SK-N-DZ (cell line): ENCODE measurements around the gene MEIS1. TPM values are rescaled to one million over a fixed set of nuclear protein-coding genes. Genes with fewer than 3 reads are reported as not detected.
A peak's percentile ranks its signal among the peaks of the same experiment; 100 is the strongest.
"Not testable (repeated sequence)": the region's sequence is repeated elsewhere in the genome, so short reads cannot be mapped to it uniquely, and the experiment has no call there.

Experiments
- DNase-seq: peaks from one replicate; pipeline ENCODE4 v3.0.0-alpha.2; 2015; ENCODE audit warnings: low spot score
- polyA plus RNA-seq, 2 experiments: library from polyadenylated mRNA; depleted of rRNA; stranded (reverse); fragments of >200 nt; gene quantifications; 2 replicates each; pipeline ENCODE4 v1.2.3, GENCODE V29; 2014

Gene MEIS1
- 64.0 and 65.2 TPM in 2 replicates for polyA plus RNA-seq (2014; cell fraction: cytosol; rRNA removed)
- polyA plus RNA-seq (2014; cell fraction: nucleus; rRNA removed), result 93.6 and 97.2 TPM in 2 replicates

DNA sequence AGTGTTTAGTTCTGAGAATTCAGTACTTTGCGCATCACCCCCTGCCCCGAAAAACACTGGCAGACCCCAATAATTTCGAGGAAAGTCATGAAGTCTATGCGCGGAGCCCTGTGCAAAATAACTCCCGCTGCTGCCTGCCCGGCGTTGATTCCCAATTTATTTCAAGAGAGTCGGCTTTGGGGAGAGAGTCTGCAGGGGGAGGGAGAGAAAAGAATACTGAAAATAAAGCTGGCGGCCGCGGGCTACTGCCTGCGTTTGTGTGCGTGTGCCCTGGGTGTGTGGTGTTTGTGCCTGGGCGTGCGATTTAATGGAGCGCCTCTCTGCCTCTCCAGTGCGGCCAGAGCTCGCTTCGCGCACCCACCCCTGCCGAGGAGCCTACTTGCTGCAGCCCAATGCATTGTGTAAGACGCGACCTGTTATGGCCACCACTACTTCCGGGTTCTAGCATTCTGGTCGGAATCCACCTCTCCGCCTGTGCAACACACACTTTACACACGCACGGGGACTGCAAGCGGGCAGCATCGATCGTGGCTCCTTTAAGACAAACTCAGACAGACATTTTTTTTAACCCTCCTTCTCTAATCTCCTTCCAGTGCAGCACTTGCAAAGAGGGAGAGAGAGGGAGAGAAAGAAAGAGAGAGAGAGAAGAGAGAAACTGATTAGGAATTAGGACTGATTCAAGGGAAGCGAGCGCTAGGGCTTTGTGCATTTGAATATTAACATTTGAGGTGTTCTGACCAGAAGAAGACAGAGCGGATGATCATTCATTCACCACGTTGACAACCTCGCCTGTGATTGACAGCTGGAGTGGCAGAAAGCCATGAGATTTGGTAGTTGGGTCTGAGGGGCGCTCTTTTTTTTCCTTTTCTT is at the start of gene MEIS1:
Gene MEIS1 (plus strand): TSS at position 447 of the 870 bp plus-strand sequence. CDS start 732 bp downstream, outside the sequence.
- DNase-seq, result peak; percentile 99

DNA sequence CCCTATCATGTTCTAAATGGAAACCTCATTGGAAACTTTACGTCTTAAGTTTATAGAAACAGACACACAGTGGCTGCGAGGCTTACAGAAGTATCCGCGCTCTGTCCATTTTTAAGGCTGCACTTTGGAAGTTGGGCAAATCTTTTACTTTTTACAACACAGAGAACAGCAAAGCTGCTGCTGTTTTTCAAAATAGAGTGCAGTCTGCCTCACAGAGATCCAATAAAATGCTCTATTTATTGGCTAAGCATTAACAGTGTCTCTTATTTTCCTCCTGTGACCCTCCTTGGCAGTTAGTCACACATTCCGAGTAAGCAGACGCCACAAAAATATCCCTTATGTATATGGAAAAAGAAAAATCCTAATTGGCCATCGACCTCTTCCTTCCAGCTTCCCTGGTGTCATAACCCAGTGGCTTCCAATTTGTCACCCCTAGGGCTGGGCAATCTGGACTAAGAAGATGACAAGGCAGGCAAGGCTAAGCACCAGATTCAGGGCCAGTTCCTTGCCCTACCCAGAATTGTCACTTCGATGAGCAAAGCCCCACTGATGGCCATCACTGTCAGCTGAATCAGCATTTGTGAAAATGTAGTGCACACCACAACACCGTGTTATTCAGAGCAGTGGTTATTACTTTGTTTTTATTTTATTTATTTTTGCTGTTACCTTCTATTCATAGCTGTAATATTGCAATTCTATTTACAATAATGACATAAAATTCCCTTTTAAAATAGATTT is 47.7 kb upstream of the MEIS1 start:
- DNase-seq, result no peak

DNA sequence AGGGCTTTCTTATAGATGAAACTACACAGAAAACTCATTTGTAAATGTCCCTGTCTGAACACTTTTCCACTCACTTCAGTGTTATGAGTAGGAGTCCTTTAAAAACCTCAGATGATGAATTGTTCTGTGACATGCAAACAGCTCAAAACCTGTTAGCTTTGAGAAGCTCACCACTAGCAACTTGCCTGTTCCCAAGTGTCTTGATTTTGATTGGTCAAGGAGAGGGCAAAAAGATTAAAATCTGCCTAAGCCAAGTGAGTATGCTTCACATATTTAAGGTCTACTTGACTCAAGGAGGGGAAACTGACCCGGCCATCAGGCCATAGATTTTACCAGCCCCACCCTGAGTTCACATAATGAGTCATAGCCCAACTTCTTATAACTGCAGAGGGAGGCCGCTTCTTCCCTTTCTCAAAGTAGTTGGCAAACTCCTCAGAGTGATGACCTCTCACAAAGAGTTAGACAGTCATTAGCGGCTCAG is 45.2 kb upstream of the MEIS1 start:
- no peak for DNase-seq

DNA sequence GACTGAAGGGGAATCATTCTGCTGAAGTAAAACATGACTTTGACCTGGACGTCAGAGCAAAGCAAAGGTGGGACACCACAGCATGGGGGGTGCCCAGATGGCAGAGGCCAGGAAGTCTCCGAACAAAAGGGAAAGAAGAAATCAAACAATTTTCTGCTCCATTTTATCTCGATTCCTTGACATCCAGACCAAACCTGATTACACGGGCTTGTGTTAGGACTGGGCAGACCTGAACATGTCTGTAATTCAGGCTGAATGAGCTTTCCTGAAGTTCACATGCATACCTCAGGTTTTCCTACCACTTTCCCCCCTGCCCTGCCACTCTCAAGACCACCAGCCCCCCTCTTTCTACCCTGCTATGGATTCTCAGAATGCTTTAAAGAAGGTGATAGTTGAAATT is 44.8 kb upstream of the MEIS1 start:
- no peak for DNase-seq

DNA sequence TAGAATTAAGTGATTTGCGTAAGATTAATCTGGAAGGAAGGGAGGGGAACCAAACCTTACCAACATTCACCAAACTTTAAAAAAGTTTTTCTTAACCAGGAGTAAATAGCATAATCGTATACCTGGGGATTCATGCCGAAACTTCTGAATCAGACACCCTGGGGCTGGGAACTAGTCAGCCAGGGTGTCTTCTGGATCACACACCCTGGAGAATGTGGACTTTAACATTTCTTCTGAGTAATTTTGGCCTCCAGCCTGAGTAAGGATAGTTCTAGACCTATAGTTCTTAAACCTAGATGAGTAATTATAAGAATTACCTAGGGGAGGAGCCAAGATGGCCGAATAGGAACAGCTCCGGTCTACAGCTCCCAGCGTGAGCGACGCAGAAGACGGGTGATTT is 44.1 kb upstream of the MEIS1 start:
- no peak for DNase-seq

DNA sequence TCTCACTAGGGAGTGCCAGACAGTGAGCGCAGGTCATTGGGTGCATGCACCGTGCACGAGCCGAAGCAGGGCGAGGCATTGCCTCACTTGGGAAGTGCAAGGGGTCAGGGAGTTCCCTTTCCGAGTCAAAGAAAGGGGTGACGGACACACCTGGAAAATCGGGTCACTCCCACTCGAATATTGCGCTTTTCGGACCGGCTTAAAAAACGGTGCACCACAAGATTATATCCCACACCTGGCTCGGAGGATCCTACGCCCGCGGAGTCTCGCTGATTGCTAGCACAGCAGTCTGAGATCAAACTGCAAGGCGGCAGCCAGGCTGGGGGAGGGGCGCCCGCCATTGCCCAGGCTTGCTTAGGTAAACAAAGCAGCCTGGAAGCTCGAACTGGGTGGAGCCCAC is 43.7 kb upstream of the MEIS1 start:
- not testable (repeated sequence) for DNase-seq

DNA sequence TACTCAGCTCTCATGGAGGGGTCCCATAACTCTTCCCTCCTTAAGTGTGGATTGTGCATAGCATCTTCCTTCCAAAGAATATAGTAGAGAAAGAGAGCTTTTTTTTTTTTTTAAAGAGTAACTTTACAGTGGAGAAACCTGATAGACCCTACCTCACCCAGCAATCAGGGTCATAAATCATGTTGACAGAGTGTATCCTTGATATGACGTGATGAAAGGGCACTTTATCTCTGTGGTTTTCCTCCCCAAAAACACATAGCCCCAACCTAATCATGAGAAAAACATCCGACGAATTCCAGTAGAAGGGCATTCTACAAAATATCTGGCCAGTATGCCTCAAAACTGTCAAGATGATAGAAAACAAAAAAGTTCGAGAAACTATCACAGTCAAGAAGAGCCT is 29.5 kb upstream of the MEIS1 start:
- no peak for DNase-seq

DNA sequence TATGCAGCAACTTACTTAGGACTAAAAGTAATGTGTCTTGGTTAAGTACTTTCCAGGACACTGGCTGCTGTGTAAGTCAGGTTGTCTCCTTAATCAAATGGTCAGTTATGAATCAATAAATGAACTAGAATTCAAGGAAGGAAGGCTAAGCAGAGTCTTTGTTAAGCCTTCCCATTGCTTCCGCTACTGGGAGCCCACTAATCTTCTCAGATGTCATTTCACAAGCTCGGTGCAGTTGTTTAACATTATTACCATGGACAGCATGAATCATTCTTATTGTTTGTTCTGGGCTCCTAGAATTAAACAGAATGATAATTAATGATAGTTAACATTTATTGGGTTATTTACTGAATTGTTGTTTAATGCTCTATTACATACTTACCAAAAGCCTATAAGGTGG is 26.0 kb upstream of the MEIS1 start:
- no peak for DNase-seq

DNA sequence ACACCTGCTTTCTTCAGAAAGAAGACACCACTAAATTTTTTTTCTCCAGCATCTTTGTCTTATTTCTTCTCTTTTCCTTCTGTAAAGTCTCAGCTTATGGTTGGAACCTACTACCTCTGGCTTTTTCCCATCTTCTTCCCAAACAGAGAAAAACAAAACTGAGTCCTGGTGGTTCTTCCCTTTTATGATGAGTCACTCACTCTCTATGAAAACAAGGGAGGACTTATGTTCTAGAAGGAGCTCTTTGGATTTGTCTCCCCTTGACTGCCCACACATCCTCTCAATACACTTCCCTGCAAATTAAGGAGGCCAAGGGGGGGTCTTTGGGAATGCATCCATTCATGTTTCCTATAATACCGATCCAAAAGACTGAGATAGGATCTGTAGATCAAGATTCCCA is 22.1 kb upstream of the MEIS1 start:
- no peak for DNase-seq

DNA sequence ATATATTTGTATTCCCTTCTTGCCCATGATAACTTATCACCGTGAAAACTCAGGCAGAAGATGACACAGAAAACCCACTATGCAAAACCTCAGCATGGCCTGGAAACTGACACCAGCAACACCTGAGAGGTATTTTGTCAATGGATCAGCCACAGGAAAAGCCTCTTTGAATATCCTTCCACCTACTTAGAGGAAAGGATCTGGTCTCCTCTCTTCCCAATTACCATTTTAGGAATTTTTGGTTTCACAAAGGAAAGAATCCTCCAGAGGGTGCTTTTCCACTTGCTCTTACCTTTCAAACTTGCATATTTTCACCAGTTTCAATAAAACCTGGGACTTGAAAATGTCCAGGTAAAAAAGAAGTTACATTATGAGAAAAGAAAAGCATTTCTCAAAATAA is 20.0 kb upstream of the MEIS1 start:
- DNase-seq, result no peak

DNA sequence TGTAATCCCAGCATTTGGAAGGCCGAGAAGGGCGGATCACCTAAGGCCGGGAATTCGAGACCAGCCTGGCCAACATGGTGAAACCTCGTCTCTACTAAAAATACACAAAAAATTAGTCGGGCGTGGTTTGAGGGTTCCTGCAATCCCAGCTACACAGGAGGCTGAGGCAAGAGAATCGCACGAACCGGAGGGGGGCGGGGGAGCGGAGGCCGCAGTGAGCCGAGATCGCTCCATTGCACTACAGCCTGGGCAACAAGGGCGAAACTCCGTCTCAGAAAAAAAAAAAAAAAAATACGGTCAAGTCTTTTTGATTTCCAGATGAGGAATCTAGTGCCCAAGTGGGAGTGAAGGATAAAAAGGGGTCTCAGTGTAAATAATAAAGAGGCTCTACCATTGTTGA is 16.5 kb upstream of the MEIS1 start:
- no peak for DNase-seq

DNA sequence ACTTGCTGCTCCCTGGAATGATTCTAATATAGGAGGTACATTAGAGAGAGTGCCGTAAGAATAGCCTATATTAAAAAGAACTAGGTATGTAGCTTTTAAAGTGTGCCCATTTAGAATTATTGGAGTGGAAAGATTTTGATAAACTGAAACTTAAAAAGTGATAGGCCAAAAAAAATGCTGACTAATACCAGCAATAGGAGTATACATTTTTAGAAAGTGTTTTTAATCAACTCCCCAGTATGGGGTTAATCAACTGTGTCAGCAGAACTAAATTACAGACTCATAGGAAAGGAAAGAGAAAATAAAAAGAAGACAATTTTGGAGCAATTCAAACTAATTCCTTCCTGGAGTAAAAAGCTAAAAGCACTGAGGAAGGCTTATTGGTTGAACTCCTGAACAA is 13.3 kb upstream of the MEIS1 start:
- DNase-seq, result no peak

DNA sequence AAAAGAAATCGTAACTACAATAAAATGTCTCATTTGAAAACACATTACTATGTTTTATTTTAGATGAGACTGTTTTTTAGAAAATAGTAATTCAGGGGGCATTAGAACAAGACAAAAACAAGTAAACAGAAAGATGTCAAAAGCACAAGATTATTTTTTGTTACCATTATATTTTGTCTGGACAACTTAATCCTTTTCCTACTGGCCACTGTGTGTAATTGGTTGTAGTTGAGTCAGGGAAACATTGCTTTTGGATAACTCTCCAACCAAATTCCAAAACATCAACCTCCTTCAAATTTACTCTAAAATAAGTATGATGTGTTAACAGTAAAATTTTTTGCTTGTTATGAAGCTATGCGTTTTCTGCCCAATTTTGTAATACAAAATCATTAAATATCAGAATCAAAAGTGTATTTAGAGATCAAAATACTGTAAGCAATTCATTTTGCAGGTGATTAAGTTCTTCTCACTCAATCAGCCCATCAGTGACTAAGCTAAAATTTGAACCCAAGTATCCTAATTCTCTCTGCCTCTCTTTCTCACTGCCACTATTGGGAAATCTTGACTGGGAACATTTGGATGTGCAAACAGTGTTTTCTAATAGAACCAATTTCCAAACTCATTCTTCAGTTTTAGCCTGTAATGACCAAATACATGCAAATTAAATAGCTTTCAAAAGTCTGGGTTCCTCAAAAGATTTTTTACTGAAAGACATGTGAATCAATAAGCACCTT is 11.4 kb upstream of the MEIS1 start:
- no peak for DNase-seq

DNA sequence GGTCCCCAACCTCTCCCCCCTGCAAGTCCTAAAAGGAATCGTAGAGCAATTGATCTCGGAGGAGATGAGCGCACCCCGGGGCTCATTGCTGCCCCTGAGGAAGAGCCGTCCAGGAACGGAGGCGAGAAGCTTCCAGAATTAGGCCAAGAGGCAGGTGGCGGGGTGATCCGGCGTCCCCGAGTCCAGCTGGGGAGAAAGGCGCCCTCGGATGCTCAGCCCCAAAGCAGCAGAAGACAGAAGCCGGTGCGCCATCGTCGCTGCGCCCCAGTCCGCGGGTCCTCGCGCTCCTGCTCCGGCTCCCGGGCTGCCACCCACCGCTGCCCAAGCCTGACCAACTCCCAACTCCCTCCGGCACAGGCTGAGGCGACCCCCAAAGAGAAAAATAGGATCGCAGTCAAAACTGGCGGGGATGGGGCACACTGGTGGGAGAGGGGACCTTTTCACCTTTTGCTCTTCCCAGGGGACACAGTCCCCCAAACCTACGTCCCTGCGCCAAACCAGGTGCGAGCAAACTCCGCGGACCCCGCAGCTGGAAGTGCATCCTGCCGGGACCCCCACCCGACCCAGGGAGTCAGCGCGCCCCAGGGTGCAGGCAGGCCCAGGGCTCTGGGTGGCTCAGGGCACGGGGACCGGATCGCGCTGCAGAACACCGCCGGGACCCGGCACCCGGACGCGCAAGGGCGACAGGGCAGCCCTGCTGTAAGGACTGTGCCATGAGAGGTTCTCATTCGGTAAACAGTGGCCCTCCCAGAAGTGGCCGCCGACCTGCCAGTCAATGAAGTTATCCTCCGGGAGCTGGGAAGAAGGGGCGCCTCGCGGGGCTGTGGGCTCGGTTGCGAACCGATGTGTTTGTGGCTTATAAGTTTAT is 8.4 kb upstream of the MEIS1 start:
- DNase-seq, result no peak

DNA sequence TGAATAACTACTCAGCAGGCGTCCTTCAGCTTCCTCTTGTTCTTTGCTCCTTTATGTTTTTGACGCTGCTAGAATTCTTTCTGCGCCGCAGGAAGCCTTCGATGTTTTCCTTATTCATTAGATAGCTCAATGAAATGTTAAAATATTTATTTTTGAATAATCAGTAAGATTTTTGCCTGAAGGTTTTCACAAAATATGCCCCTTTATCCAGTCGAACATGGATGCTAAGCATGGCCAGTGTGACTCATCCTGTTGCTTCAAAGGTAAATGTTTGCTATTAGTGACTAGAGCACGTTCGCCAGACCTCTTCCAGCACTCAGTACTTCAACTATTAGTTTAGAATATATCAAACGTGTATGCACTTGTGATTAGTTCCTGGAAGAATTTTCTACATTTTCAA is 7.6 kb upstream of the MEIS1 start:
- no peak for DNase-seq

DNA sequence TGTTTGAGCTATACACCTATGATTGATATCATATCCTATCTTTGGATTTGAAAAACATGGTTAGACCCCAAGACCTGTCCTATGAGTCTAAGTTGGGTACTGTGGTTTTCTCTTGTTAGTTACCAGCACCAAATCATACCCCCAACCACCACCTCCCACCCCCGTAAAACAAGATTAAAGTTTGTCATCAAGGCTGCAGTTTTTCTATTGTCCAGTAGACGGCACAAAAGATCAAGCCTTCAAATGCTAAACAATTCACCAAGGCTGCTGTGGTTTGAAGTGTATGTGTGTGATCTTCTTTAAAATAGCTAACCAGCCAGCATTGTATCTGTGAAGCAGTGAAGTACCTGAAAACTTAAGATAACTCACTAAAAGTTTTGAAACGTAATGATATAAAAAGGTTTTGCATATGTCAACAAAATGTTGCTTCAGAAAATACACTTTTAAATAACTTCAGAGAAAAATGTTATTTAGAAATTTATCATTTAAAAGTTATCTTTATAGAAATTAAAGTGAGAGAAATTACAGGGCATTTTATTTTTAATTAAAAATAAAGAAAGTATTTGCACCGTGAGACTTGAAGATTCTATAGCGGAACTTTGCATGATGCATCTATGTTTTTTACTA is 5.8 kb upstream of the MEIS1 start:
- DNase-seq, result peak; percentile 69

DNA sequence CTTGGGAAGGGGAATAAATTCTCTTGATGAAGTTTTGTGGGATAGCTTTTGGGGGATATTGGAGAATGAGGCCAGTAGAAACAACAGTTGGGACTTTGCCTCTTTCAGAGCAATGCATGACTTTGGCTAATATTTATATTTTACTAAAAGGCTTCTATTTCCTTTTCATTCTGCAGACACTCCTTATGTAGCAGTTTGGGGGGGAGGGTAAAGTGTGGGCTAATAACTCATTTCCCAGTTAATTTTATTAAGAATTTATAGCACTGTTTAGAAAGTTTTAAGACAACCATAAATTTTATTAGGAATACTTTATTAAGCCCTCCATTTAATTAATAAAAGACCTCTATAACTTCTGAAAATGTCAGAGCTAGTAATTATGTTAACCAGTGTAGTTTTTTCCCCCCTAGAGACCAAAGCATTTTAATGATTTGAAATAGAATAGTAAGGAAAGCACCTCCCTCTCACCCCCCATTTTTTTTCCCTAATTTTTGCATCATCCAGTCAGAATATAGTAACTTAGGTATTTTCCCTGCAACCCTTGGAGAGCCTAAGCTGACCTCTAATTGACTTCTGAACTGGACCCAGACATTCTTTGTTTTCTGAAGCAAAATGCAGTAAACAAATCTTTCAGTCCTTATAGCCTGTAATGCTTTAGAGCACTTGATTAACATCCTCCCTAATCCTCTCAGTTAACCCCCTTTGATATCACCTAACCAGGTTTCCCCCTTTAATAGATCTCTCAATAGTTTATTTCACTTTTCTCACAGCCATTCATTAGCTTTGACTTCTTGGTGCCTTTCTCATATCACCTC is 5.0 kb upstream of the MEIS1 start:
- DNase-seq, result no peak

DNA sequence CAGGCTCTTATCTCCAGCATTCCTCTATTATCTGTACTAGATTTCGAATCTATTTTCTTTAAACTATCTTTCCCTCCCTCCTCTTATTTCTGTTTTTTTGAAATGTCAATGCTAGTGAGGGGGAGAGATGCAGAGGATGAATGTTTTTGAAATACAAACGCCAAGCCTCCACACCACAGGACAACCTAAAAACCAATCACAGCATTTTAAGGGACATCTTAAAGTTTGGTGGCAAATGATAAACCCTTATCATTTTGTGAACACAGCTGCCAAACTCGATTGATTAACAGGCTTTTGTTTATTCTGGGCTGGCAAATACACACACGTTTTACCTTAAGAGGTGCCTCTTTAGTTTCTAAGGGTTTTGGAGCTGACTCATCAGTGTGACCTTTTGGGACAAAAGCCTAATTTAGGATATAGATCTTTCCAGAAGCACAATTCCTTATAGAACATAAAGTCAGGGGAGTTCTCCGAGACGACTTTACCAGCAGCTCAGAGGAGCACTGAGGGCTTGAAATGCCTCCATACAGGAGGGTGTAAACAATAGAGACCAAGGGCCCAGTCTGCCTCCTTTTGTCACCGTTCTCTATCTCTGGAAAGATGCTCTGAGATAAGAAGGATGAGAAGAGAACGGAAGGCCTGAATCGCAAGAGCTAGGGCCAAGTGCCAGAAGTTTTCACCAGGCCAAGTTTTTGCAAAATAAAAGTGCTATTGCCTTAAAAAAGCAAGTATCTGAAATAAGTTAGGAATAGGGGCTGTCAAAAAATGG is 4.2 kb upstream of the MEIS1 start:
- DNase-seq, result peak; percentile 11

DNA sequence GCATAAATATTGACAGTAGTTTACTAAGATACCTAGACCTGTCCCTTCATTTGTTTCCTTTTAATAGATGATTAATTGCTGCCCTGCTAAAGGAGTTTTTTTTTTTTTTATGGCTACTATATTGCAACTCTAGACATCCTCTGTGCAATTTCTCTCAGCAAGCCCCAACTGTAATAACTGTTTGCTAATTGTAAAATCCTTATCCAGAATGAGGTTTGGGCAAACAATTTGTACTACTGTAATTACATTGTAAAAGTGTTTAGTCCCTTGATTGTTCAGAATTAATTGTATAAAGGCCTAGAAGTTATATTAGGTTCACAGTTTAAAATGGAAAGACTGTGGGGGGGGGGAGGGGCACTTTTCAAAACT is 3.7 kb upstream of the MEIS1 start:
- DNase-seq, result no peak
